Central memory CD8-positive, alpha-beta T cell (primary cell): ENCODE measurements around the gene ITPR2.

Experiments
- ATAC-seq: fragments of 150-1000 bp; cut with Tn5 transposase; replicated peaks from 2 replicates; pipeline ENCODE4 v1.10.0; 2022; ENCODE audit warnings: mild to moderate bottlenecking, moderate FRiP score, moderate number of reproducible peaks; ENCODE audit not compliant: poor library complexity, severe bottlenecking; ENCODE audit errors: extremely low read depth
- DNase-seq, 2 donors: peaks; one replicate each; pipeline ENCODE4 v3.0.0; 2021; ENCODE audit warnings: low spot score in 2 of 2
- H3K27ac Mint-ChIP-seq: one replicate; pipeline ENCODE4 v1.8.0; 2022; ENCODE audit warnings: low read depth, mild to moderate bottlenecking, moderate library complexity, mixed read lengths
- H3K27me3 Mint-ChIP-seq: one replicate; pipeline ENCODE4 v1.8.0; 2022; ENCODE audit warnings: mixed read lengths
- H3K36me3 Mint-ChIP-seq: one replicate; pipeline ENCODE4 v1.8.0; 2022; ENCODE audit warnings: mild to moderate bottlenecking, moderate library complexity, mixed read lengths; ENCODE audit not compliant: insufficient read depth
- H3K4me1 Mint-ChIP-seq: one replicate; pipeline ENCODE4 v1.8.0; 2022; ENCODE audit warnings: mixed read lengths
- H3K4me3 Mint-ChIP-seq: one replicate; pipeline ENCODE4 v1.8.0; 2022; ENCODE audit warnings: mild to moderate bottlenecking, moderate library complexity, mixed read lengths
- H3K9me3 Mint-ChIP-seq: one replicate; pipeline ENCODE4 v1.8.0; 2022; ENCODE audit warnings: mixed read lengths

The ITPR2 gene

DNA sequence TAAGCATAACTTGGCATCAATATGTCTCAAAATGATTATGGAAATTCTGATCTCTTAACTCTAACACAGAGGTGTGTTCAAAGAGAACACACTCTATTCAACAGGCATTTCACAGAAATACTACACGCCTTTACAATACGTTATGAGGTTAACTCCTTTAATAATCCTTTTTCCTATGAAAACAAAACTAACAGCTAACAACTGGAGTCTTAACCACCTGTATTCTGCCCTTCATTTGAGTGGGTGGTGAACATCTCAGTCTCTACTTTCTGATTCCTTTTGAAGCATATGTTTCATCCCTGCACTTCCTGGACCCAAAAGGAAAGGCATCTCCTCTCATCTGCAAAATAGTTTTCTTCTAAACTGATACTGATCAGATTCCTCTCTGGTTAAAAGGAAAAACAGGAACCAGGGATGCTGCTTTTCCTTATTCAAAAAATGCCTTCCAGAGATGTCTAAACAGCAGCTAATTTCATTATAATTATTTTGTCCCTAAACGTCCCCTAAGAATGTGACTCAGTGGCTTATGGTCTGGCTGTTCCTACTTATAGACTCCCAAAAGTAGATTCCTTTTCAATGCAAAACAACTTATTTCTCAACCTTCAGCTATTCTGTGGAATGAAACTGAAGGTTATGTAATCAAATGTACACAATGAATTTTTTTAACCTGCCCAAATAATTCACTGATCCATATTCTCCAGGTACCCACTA is 24.1 kb downstream of the ITPR2 start:
- H3K27ac Mint-ChIP-seq: no peak overlapping the region
- H3K9me3 Mint-ChIP-seq: no peaks in the 10 kb centered on the region
- H3K36me3 Mint-ChIP-seq: peaks cover 4% of the 10 kb centered on the region
- ATAC-seq (no peak), DNase-seq (no peak)
- H3K4me3 Mint-ChIP-seq: no peak overlapping the region
- H3K4me1 Mint-ChIP-seq: peaks cover 7% of the 10 kb centered on the region
- H3K27me3 Mint-ChIP-seq: no peaks in the 10 kb centered on the region

DNA sequence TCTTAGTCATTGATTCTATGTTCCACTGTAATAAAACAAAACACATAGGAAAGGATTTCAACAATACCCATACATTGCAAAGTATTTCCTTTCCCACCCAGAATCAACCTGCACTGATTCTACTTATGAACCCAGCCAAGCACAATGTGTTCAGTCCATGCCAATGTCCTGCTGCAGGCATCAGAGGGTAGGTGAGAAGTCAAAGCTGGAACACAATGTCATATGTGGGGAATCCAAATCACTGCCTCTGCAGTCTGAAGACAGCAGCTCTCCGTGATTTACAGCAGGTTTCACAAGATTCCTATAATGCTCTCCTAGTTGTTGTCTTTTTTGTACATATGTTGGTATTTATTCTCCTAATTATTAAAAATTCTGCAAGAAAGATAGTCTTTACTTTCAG is 25.7 kb downstream of the ITPR2 start:
- H3K27ac Mint-ChIP-seq: no peak overlapping the region
- H3K4me1 Mint-ChIP-seq: peaks cover 11% of the 10 kb centered on the region
- H3K9me3 Mint-ChIP-seq: no peaks in the 10 kb centered on the region
- H3K4me3 Mint-ChIP-seq: no peak overlapping the region
- no peak for ATAC-seq
- DNase-seq: no peak
- peaks cover 2% of the 10 kb centered on the region for H3K36me3 Mint-ChIP-seq
- H3K27me3 Mint-ChIP-seq: no peaks in the 10 kb centered on the region

DNA sequence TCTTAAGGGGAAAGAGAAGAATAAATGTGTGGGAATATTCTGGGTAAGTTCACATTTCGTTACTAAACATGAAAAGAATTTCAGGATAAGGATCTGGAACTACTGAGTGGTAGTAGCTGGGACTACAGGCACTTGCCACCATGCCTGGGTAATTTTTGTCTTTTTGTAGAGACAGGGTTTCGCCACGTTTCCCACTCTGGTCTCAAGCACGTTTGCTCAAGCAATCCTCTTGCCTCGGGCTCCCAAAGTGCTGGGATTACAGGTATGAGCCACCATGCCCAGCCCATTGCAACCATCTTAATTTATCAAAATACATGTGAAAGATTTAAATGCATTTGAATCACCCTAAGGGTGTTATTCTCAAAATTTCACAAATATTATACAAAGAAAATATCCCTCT is 26.4 kb downstream of the ITPR2 start:
- H3K36me3 Mint-ChIP-seq: peaks cover 2% of the 10 kb centered on the region
- ATAC-seq (no peak), DNase-seq (no peak)
- no peak overlapping the region for H3K4me3 Mint-ChIP-seq
- no peak overlapping the region for H3K27ac Mint-ChIP-seq
- no peaks in the 10 kb centered on the region for H3K9me3 Mint-ChIP-seq
- H3K27me3 Mint-ChIP-seq: no peaks in the 10 kb centered on the region
- peaks cover 11% of the 10 kb centered on the region for H3K4me1 Mint-ChIP-seq

GRCh38 chr12:26805401-26805971 is 27.5 kb downstream of the ITPR2 start:
- Mint-ChIP-seq H3K27me3 (no peaks in the 10 kb centered on the region), H3K9me3 (no peaks in the 10 kb centered on the region), H3K27ac (no peak overlapping the region), H3K36me3 (peaks cover 2% of the 10 kb centered on the region), H3K4me3 (no peak overlapping the region), H3K4me1 (peaks cover 13% of the 10 kb centered on the region)
- ATAC-seq: no peak
- DNase-seq: no peak

DNA sequence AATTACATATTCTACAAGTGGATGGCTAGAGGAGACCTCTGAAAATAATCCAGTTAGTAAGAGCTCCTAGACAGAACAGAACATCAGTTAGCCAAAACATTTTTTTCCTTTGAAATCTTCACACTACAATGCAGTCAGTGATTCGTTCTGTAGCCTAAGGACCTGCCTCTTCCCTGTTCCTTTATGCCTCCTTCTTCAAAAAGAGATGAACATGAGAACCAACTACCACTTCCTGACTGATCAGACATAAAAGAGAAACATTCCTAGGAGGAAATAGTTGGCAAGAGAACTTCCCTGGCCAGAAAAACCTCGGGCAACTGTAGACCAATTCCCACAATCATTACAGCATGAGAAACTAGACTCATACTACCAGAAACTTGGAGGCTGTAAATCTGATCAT is 29.4 kb downstream of the ITPR2 start:
- DNase-seq: no peak
- ATAC-seq: no peak
- H3K27me3 Mint-ChIP-seq: no peaks in the 10 kb centered on the region
- H3K4me3 Mint-ChIP-seq: no peak overlapping the region
- H3K27ac Mint-ChIP-seq: no peak overlapping the region
- H3K4me1 Mint-ChIP-seq: peaks cover 15% of the 10 kb centered on the region
- H3K36me3 Mint-ChIP-seq: peaks cover 2% of the 10 kb centered on the region
- H3K9me3 Mint-ChIP-seq: no peaks in the 10 kb centered on the region

- H3K27me3 Mint-ChIP-seq: no peaks in the 10 kb centered on the region
- H3K27ac Mint-ChIP-seq: no peak overlapping the region
- H3K4me1 Mint-ChIP-seq: peaks cover 21% of the 10 kb centered on the region
- no peak for DNase-seq
- H3K4me3 Mint-ChIP-seq: no peak overlapping the region
- ATAC-seq: no peak
- no peaks in the 10 kb centered on the region for H3K9me3 Mint-ChIP-seq
- H3K36me3 Mint-ChIP-seq: peaks cover 3% of the 10 kb centered on the region
Observed at GRCh38 chr12:26801486-26801885, 31.5 kb downstream of the ITPR2 start.

GRCh38 chr12:26800858-26801257 is 32.1 kb downstream of the ITPR2 start:
- Mint-ChIP-seq H3K4me3 (no peak overlapping the region), H3K36me3 (peaks cover 4% of the 10 kb centered on the region), H3K27ac (no peak overlapping the region), H3K9me3 (no peaks in the 10 kb centered on the region), H3K4me1 (peaks cover 21% of the 10 kb centered on the region), H3K27me3 (no peaks in the 10 kb centered on the region)
- ATAC-seq (no peak), DNase-seq (no peak)

GRCh38 chr12:26800347-26800746 is 32.6 kb downstream of the ITPR2 start:
- Mint-ChIP-seq H3K4me1 (peaks cover 16% of the 10 kb centered on the region), H3K36me3 (peaks cover 4% of the 10 kb centered on the region), H3K4me3 (no peak overlapping the region), H3K9me3 (no peaks in the 10 kb centered on the region), H3K27ac (peak overlapping the region; percentile 53), H3K27me3 (no peaks in the 10 kb centered on the region)
- ATAC-seq (no peak), DNase-seq (no peak)

GRCh38 chr12:26799741-26800140 is 33.3 kb downstream of the ITPR2 start:
- no peak overlapping the region for H3K4me3 Mint-ChIP-seq
- peaks cover 14% of the 10 kb centered on the region for H3K4me1 Mint-ChIP-seq
- DNase-seq (no peak), ATAC-seq (no peak)
- H3K27me3 Mint-ChIP-seq: no peaks in the 10 kb centered on the region
- no peaks in the 10 kb centered on the region for H3K9me3 Mint-ChIP-seq
- H3K36me3 Mint-ChIP-seq: peaks cover 4% of the 10 kb centered on the region
- H3K27ac Mint-ChIP-seq: peak overlapping the region; percentile 53

DNA sequence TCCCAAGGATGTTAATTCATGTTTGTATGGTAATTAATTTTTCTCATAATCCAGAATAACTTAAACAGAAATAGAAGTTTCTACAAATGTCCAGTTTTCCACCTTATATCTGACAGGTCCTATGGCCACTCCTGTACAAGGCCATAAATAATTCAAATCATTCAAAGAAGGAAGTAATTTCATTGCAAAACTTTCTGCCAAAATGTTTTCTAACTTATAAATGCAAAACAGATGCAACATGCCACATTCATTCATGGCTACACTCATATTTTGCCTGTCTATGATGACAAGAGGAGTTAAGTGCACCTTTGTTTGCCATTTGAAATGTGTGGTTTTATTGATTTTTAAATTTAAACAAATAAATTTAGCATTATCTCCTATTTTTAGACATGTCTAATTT is 34.4 kb downstream of the ITPR2 start:
- no peaks in the 10 kb centered on the region for H3K9me3 Mint-ChIP-seq
- no peak for ATAC-seq
- no peak for DNase-seq
- peaks cover 13% of the 10 kb centered on the region for H3K4me1 Mint-ChIP-seq
- peaks cover 4% of the 10 kb centered on the region for H3K36me3 Mint-ChIP-seq
- no peak overlapping the region for H3K27ac Mint-ChIP-seq
- H3K27me3 Mint-ChIP-seq: no peaks in the 10 kb centered on the region
- no peak overlapping the region for H3K4me3 Mint-ChIP-seq

DNA sequence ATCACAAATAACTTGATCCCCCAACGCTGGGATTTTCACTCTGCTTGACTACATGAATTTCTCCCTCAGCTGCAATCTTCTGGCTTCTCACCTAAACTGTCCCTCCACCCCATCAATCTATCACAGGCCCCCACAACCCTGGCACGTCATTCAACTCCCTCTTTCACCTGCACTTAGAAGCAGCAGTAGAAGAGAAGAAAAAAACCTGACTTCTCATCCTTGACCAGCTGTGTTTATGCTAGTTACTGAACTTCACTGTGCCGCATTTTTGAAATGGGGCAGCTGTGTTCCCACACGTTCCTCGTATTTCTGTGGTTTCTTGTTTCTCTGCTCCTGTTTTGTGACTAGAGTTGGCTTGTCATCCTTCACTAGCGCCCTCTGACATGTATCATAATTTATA is 35.0 kb downstream of the ITPR2 start:
- DNase-seq (no peak), ATAC-seq (no peak)
- H3K4me3 Mint-ChIP-seq: no peak overlapping the region
- no peaks in the 10 kb centered on the region for H3K27me3 Mint-ChIP-seq
- peaks cover 10% of the 10 kb centered on the region for H3K4me1 Mint-ChIP-seq
- H3K27ac Mint-ChIP-seq: no peak overlapping the region
- H3K36me3 Mint-ChIP-seq: peaks cover 4% of the 10 kb centered on the region
- H3K9me3 Mint-ChIP-seq: no peaks in the 10 kb centered on the region

GRCh38 chr12:26795910-26796309 is 37.1 kb downstream of the ITPR2 start:
- Mint-ChIP-seq H3K36me3 (peaks cover 4% of the 10 kb centered on the region), H3K4me3 (no peak overlapping the region), H3K27ac (no peak overlapping the region), H3K9me3 (no peaks in the 10 kb centered on the region), H3K4me1 (peaks cover 27% of the 10 kb centered on the region), H3K27me3 (no peaks in the 10 kb centered on the region)
- ATAC-seq (no peak), DNase-seq (no peak)

DNA sequence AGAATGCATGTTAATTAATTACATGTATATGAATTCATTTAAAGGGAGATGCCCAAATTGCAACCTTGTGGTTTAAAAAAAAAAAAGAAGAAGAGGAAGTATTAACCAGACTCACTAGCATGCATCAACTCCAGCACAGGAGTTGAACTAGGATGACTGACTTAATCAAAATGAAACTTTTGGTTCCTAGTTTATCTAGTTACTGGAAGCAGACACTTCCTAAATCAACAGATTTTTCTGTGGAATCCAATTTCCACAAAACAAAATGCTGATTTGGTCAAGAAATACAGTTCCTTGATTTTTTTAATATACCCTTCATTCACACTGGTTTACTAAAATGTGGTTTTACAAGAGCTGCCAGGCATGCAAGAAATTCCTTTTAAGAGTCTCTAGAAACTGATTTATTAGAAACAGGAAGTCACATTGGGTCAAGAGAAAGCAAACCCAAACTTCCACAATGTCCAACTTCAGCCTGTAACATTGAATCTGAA is 41.6 kb downstream of the ITPR2 start:
- ATAC-seq (peak; percentile 19), DNase-seq (no peak)
- H3K9me3 Mint-ChIP-seq: no peaks in the 10 kb centered on the region
- H3K4me1 Mint-ChIP-seq: peaks cover 24% of the 10 kb centered on the region
- peak overlapping the region; percentile 22 for H3K27ac Mint-ChIP-seq
- no peak overlapping the region for H3K4me3 Mint-ChIP-seq
- peaks cover under 1% of the 10 kb centered on the region for H3K36me3 Mint-ChIP-seq
- no peaks in the 10 kb centered on the region for H3K27me3 Mint-ChIP-seq
